OCI-LY7 (cell line): Measurements from ENCODE around the gene MIS18BP1. TPM values are rescaled to one million over a fixed set of nuclear protein-coding genes. Genes with fewer than 3 reads are reported as not detected.

Experiments used
- BruUV-seq: library from RNA; stranded (reverse); fragments of 400-500 nt; replicated peaks from 2 replicates; lab custom pipeline; 2021; lab: Mats Ljungman, UMichigan
- CTCF ChIA-PET: fragments of 300-600 bp; sonication (Branson Sonifier 250); formaldehyde crosslinking; loops from one replicate; lab custom pipeline; 2022; ENCODE audit warnings: antibody characterized with exemption; ENCODE audit not compliant: unreplicated experiment; lab: Charles Lee
- POLR2A ChIA-PET: fragments of 300-600 bp; sonication (Branson Sonifier 250); formaldehyde crosslinking; loops from one replicate; lab custom pipeline; 2022; ENCODE audit warnings: antibody characterized with exemption; lab: Charles Lee
- DNase-seq: peaks from one replicate; pipeline ENCODE4 v3.0.0-alpha.2; 2015; ENCODE audit warnings: low spot score
- H2AFZ ChIP-seq: fragments of 200-600 bp; sonication (generic), shearing (Covaris generic); 2 replicates; pipeline ENCODE4 v1.6.1; 2014; ENCODE audit warnings: mild to moderate bottlenecking, antibody characterized with exemption, low read length, moderate library complexity
- H3K27ac ChIP-seq: fragments of 200-600 bp; sonication (generic); 2 replicates; pipeline ENCODE4 v1.5.1; 2014; ENCODE audit warnings: mixed run types, low read depth, mild to moderate bottlenecking, moderate library complexity, low read length, inconsistent platforms; ENCODE audit not compliant: poor library complexity, severe bottlenecking
- H3K36me3 ChIP-seq: fragments of 200-600 bp; sonication (generic); 2 replicates; pipeline ENCODE4 v1.6.1; 2014; ENCODE audit warnings: mild to moderate bottlenecking, antibody characterized with exemption, low read length, moderate library complexity, mixed read lengths; ENCODE audit not compliant: insufficient read depth
- H3K4me1 ChIP-seq: fragments of 200-600 bp; sonication (generic); 2 replicates; pipeline ENCODE4 v1.5.1; 2014; ENCODE audit warnings: mild to moderate bottlenecking, low read length; ENCODE audit not compliant: insufficient read depth, poor library complexity, severe bottlenecking
- H3K4me2 ChIP-seq: fragments of 200-600 bp; sonication (generic); 2 replicates; pipeline ENCODE4 v1.6.1; 2014; ENCODE audit warnings: mild to moderate bottlenecking, low read length
- H3K4me3 ChIP-seq: fragments of 200-600 bp; sonication (generic); 2 replicates; pipeline ENCODE4 v1.5.1; 2014; ENCODE audit warnings: mild to moderate bottlenecking, low read depth, low read length; ENCODE audit not compliant: poor library complexity, severe bottlenecking
- H3K79me2 ChIP-seq: fragments of 200-600 bp; sonication (generic); 2 replicates; pipeline ENCODE4 v1.6.1; 2016; ENCODE audit warnings: low read depth, mild to moderate bottlenecking, low read length, moderate library complexity, mixed read lengths; ENCODE audit not compliant: insufficient read depth
- H3K9me2 ChIP-seq: fragments of 200-600 bp; sonication (generic); 2 replicates; pipeline ENCODE4 v1.6.1; 2016; ENCODE audit warnings: mild to moderate bottlenecking, low read length, mixed read lengths; ENCODE audit not compliant: insufficient read depth
- H3K9me3 ChIP-seq: fragments of 200-600 bp; sonication (generic); 2 replicates; pipeline ENCODE4 v1.6.1; 2014; ENCODE audit warnings: mild to moderate bottlenecking, mixed run types, low read length, mixed read lengths
- H4K20me1 ChIP-seq: fragments of 200-600 bp; sonication (generic); 2 replicates; pipeline ENCODE4 v1.6.1; 2014; ENCODE audit warnings: mild to moderate bottlenecking, antibody characterized with exemption, low read length, moderate library complexity, mixed read lengths; ENCODE audit not compliant: insufficient read depth
- EZH2phosphoT487 ChIP-seq: fragments of 200-600 bp; sonication (generic); IDR thresholded peaks from 2 replicates; pipeline ENCODE4 v1.6.1; 2018; ENCODE audit warnings: low read depth, borderline replicate concordance, mild to moderate bottlenecking, mixed run types, antibody characterized with exemption, low read length, moderate library complexity, mixed read lengths
- intact Hi-C: fragments of 100-400 bp; cut with micrococcal nuclease; formaldehyde crosslinking; loops from one replicate; pipeline ENCODE4 v1.10.0; 2022; ENCODE audit not compliant: unreplicated experiment
- total RNA-seq, 2 experiments: library from RNA; depleted of rRNA in 1 of 2; stranded (reverse); fragments of >200 nt in 1 of 2; shearing (Covaris generic) in 1 of 2; gene quantifications; 2 replicates each; pipeline ENCODE4 v1.2.3, GENCODE V29; 2014 to 2022
- TF ChIP-seq, protein P1 (sequence below): fragments of 200-600 bp; sonication (generic); conservative IDR thresholded peaks from 2 replicates; pipeline ENCODE4 v1.5.1; 2014; ENCODE audit warnings: mild to moderate bottlenecking, antibody characterized with exemption, low read length, moderate library complexity, mixed read lengths

Gene MIS18BP1
- total RNA-seq, 2 experiments from 2014 or later = 99.2 to 103 TPM

DNA sequence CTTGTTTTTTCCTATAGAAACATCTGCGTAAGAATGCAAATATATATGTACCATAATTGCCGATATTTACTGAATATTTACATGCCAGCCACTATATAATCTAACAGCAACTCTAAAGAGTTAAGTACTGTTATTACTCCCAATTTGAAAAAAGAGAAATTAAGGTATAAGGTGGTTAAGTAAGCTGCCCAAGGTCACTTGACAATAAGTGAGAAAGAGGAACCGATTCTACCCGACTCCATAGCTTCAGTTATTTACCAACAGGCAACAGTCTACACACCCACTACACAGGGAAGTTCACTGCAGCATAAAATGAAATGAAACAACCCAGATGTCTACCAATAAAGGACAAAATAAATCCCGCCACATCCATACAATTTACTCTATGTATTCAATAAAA, 1.1 kb downstream of the MIS18BP1 start:
- intact Hi-C loops = loop anchor here (1.0 to 5.0 kb wide), 4 partner anchors 116 to 355 kb away; partner anchors contain the start of genes PRPF39 and TOGARAM1
- Histone ChIP-seq H2AFZ (no peak overlapping the region; the same call in 1 of the 2 replicates), H3K4me3 (peak overlapping the region; percentile 78), H3K9me2 (no peaks in the 10 kb centered on the region), H3K4me1 (peaks cover 27% of the 10 kb centered on the region), H3K36me3 (peaks cover 33% of the 10 kb centered on the region), H3K27ac (peak overlapping the region; percentile 88), H3K9me3 (no peaks in the 10 kb centered on the region), H4K20me1 (peaks cover 22% of the 10 kb centered on the region), H3K79me2 (peaks cover 66% of the 10 kb centered on the region), H3K4me2 (peak overlapping the region; percentile 73)
- ChIA-PET CTCF (no interaction called here), POLR2A (interaction anchor here (0.7 to 2.7 kb wide), 9 partner anchors 9 to 355 kb away, joined by 3 to 12 read pairs (median 4); partner anchors contain the start of genes FANCM and FKBP3)
- no TSS peak for BruUV-seq
- peak; percentile 85 for DNase-seq
- no peak for TF ChIP-seq EZH2phosphoT487
- TF ChIP-seq, protein P1, sequence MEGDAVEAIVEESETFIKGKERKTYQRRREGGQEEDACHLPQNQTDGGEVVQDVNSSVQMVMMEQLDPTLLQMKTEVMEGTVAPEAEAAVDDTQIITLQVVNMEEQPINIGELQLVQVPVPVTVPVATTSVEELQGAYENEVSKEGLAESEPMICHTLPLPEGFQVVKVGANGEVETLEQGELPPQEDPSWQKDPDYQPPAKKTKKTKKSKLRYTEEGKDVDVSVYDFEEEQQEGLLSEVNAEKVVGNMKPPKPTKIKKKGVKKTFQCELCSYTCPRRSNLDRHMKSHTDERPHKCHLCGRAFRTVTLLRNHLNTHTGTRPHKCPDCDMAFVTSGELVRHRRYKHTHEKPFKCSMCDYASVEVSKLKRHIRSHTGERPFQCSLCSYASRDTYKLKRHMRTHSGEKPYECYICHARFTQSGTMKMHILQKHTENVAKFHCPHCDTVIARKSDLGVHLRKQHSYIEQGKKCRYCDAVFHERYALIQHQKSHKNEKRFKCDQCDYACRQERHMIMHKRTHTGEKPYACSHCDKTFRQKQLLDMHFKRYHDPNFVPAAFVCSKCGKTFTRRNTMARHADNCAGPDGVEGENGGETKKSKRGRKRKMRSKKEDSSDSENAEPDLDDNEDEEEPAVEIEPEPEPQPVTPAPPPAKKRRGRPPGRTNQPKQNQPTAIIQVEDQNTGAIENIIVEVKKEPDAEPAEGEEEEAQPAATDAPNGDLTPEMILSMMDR = no peak

- no peak overlapping the region for H2AFZ ChIP-seq
These were observed 3.0 kb downstream of the MIS18BP1 start for GRCh38 chr14:45249856-45250575.

More at GRCh38 chr14:45249856-45250575, 3.0 kb downstream of the MIS18BP1 start:
- H3K4me1 ChIP-seq = peaks cover 31% of the 10 kb centered on the region
- intact Hi-C loops = loop anchor here (5.0 kb wide), 1 partner anchor 168 kb away; the partner anchor contains the start of gene PRPF39
- H3K36me3 ChIP-seq = peaks cover 52% of the 10 kb centered on the region
- H3K4me3 ChIP-seq = peak overlapping the region; percentile 78
- peaks cover 85% of the 10 kb centered on the region for H3K79me2 ChIP-seq
- H3K9me3 ChIP-seq = no peaks in the 10 kb centered on the region
- H3K9me2 ChIP-seq = no peaks in the 10 kb centered on the region
- DNase-seq = peak; percentile 45
- ChIA-PET POLR2A (interaction anchor here (0.6 to 1.2 kb wide), 4 partner anchors 111 to 157 kb away, joined by 3 to 7 read pairs (median 3); partner anchors contain the start of gene FANCM), CTCF (no interaction called here)
- H4K20me1 ChIP-seq = peaks cover 28% of the 10 kb centered on the region
- TF ChIP-seq, protein P1 = no peak
- no peak for TF ChIP-seq EZH2phosphoT487
- no TSS peak for BruUV-seq
- peak overlapping the region; percentile 73 for H3K4me2 ChIP-seq
- H3K27ac ChIP-seq = peak overlapping the region; percentile 88
